Measurements from ENCODE around the gene JAK3. TPM values are rescaled to one million over a fixed set of nuclear protein-coding genes. Genes with fewer than 3 reads are reported as not detected.
A peak's percentile ranks its signal among the peaks of the same experiment; 100 is the strongest.

The JAK3 gene
- total and polyA plus RNA-seq, 2 of the 8 experiments (the other 6 are each of a cell fraction or from before 2014, with no cell fraction given): 4.0 to 4.7 TPM

- H2BK15ac ChIP-seq (ENCODE audit: low read length): no peak overlapping the region
- FAIRE-seq (no peak), DNase-seq (ENCODE audit: low read depth in 1 of 2, low spot score in 2 of 2) (peak in 1 of 2 experiments; percentile 59)
- no peak overlapping the region for H3K23ac ChIP-seq (ENCODE audit: insufficient read length)
- no peak overlapping the region for H4K8ac ChIP-seq (ENCODE audit: extremely low read depth, insufficient read depth, low read length)
- no peak overlapping the region for H3K14ac ChIP-seq (ENCODE audit: insufficient read length)
- no peak overlapping the region for H3K4me3 ChIP-seq (ENCODE audit: extremely low read depth in 1 of 4, insufficient read depth in 2 of 4, low read depth in 3 of 4, low read length in 4 of 4)
- no peak overlapping the region for H2AFZ ChIP-seq (ENCODE audit: low read length)
- 0 out of 2 replicates have a peak, but pooled peaks cover 5% of the 10 kb centered on the region for H3K79me1 ChIP-seq (ENCODE audit: low read depth, low read length)
- peaks cover 8 to 19% of the 10 kb centered on the region in 2 experiments for H3K79me2 ChIP-seq (ENCODE audit: control insufficient read depth in 1 of 2, insufficient read depth in 2 of 2, low read length in 2 of 2)
- ChIA-PET POLR2A (ENCODE audit: partially characterized antibody) (interaction anchor here (0.8 to 20.2 kb wide), 31 partner anchors 7 to 436 kb away, joined by 3 to 392 read pairs (median 5); partner anchors contain the start of genes B3GNT3, CCDC124, JAK3 and SLC5A5), CTCF (ENCODE audit: partially characterized antibody) (interaction anchor here (0.6 to 1.8 kb wide), 6 partner anchors 10 to 131 kb away, joined by 3 to 6 read pairs (median 4); partner anchors contain the start of gene CCDC124)
- H3K4me2 ChIP-seq (ENCODE audit: insufficient read depth in 1 of 2, low read depth in 2 of 2, low read length in 2 of 2): no peak overlapping the region
- H3K9me3 ChIP-seq (ENCODE audit: insufficient read depth in 2 of 2, low read depth in 1 of 2, low read length in 1 of 2): no peaks in the 10 kb centered on the region; a peak in 1 of 4 replicates
- H4K20me1 ChIP-seq (replicated peaks in 1 of 2; ENCODE audit: control insufficient read depth in 1 of 2, insufficient read depth in 2 of 2, low read length in 2 of 2): peaks cover 15 to 26% of the 10 kb centered on the region in 2 experiments
- H3K4me1 ChIP-seq (replicated peaks in 1 of 4; ENCODE audit: control insufficient read depth in 3 of 4, insufficient read depth in 4 of 4, low read length in 3 of 4): peaks cover 0 to 18% (median 13%) of the 10 kb centered on the region in 4 experiments; a peak in 6 of 7 replicates
- H3K23me2 ChIP-seq (ENCODE audit: low read depth, low read length): peaks cover 15% of the 10 kb centered on the region
- H2BK20ac ChIP-seq (ENCODE audit: low read length): no peak overlapping the region
- no peak overlapping the region for H2BK12ac ChIP-seq (ENCODE audit: low read depth, low read length)
- peak overlapping the region; percentile 55; the same call in 1 of the 2 replicates for H2BK5ac ChIP-seq (ENCODE audit: low read depth, low read length)
- H3K9ac ChIP-seq (replicated peaks in 1 of 4; ENCODE audit: extremely low read depth in 1 of 4, low read depth in 3 of 4, low read length in 3 of 4): no peak overlapping the region; a peak in 1 of 7 replicates
- WGBS, 2 experiments (ENCODE audit: extremely low coverage in 1 of 2, insufficient coverage in 1 of 2, insufficient read length in 1 of 2, insufficient replicate concordance in 2 of 2, low coverage in 1 of 2, low lambda C conversion rate in 2 of 2, missing lambda C conversion rate in 1 of 2): 68% methylated on average over 13 of the region's 13 CpGs; no CpG with 5 or more reads in 1 of the 2 experiments
- H4K91ac ChIP-seq (replicated peaks; ENCODE audit: insufficient read length, low read length): peak overlapping the region; percentile 12
- no peak overlapping the region for H3K4ac ChIP-seq (replicated peaks; ENCODE audit: insufficient read length, low read depth, low read length)
- no peak overlapping the region for H4K5ac ChIP-seq (ENCODE audit: insufficient read length, low read depth, low read length)
- H2AK5ac ChIP-seq (ENCODE audit: low read depth, low read length): peak overlapping the region; percentile 55; the same call in 1 of the 2 replicates
- peak overlapping the region; percentile 3 for H3K56ac ChIP-seq (replicated peaks; ENCODE audit: insufficient read length, low read depth, low read length)
- H3K18ac ChIP-seq (ENCODE audit: extremely low read depth, low read length): no peak overlapping the region; the same call in 1 of the 2 replicates
- peaks cover 32 to 49% (median 39%) of the 10 kb centered on the region in 4 experiments for H3K36me3 ChIP-seq (ENCODE audit: control insufficient read depth in 2 of 4, insufficient read depth in 4 of 4, low read length in 3 of 4)
- no peak overlapping the region for H3K27ac ChIP-seq (ENCODE audit: low read depth, low read length)
- no peaks in the 10 kb centered on the region for H3K27me3 ChIP-seq (replicated peaks in 1 of 4; ENCODE audit: control insufficient read depth in 3 of 4, extremely low read depth in 1 of 4, insufficient read depth in 3 of 4, low read length in 3 of 4)
- H2BK120ac ChIP-seq (replicated peaks; ENCODE audit: low read depth, low read length): no peak overlapping the region
- TF ChIP-seq HDAC6 (IDR thresholded peaks at IDR 0.05; ENCODE audit: low read depth, low read length): no peak
These were observed 17.9 kb upstream of the JAK3 start for GRCh38 chr19:17865364-17866311.

All from H1 (cell line).